KMS-11 (cell line): ENCODE measurements around the gene P4HA3.

Experiments
- H2AFZ ChIP-seq: fragments of 200-600 bp; sonication (generic); 2 replicates; pipeline ENCODE4 v1.6.1; 2016; ENCODE audit warnings: antibody characterized with exemption, mixed run types, low read depth
- H3K27ac ChIP-seq: fragments of 200-600 bp; sonication (generic); 2 replicates; pipeline ENCODE4 v1.6.1; 2016; ENCODE audit warnings: mild to moderate bottlenecking, mixed run types
- H3K27me3 ChIP-seq: fragments of 200-600 bp; sonication (generic); 2 replicates; pipeline ENCODE4 v1.6.1; 2017; ENCODE audit warnings: mild to moderate bottlenecking, low read depth, mixed run types, moderate library complexity; ENCODE audit not compliant: insufficient read depth
- H3K36me3 ChIP-seq: fragments of 200-600 bp; sonication (generic); 2 replicates; pipeline ENCODE4 v1.6.1; 2017; ENCODE audit warnings: mild to moderate bottlenecking, mixed run types; ENCODE audit not compliant: insufficient read depth
- H3K4me1 ChIP-seq: fragments of 200-600 bp; sonication (generic); 2 replicates; pipeline ENCODE4 v1.6.1; 2016; ENCODE audit warnings: mild to moderate bottlenecking, low read depth, mixed run types; ENCODE audit not compliant: poor library complexity, severe bottlenecking
- H3K4me2 ChIP-seq: fragments of 200-600 bp; sonication (generic); 2 replicates; pipeline ENCODE4 v1.7.0; 2016; ENCODE audit warnings: mild to moderate bottlenecking, mixed run types
- H3K4me3 ChIP-seq: fragments of 200-600 bp; sonication (generic); IDR thresholded peaks from 2 replicates; pipeline ENCODE4 v1.6.1; 2017; ENCODE audit warnings: low read depth, low read length, mixed read lengths; ENCODE audit not compliant: insufficient read depth
- H3K79me2 ChIP-seq: fragments of 200-600 bp; sonication (generic); 2 replicates; pipeline ENCODE4 v1.6.1; 2016; ENCODE audit warnings: low read depth, mixed run types; ENCODE audit not compliant: insufficient read depth
- H3K9ac ChIP-seq: fragments of 200-600 bp; sonication (generic); 2 replicates; pipeline ENCODE4 v1.6.1; 2016; ENCODE audit warnings: mild to moderate bottlenecking, mixed run types
- H4K20me1 ChIP-seq: fragments of 200-600 bp; sonication (generic); 2 replicates; pipeline ENCODE4 v1.6.1; 2016; ENCODE audit warnings: mild to moderate bottlenecking, mixed run types; ENCODE audit not compliant: insufficient read depth
- TF ChIP-seq, protein P1 (sequence below): fragments of 200-600 bp; sonication (generic); conservative IDR thresholded peaks from 2 replicates; pipeline ENCODE4 v1.6.1; 2017; ENCODE audit warnings: low read depth, mild to moderate bottlenecking, antibody characterized with exemption, low read length, moderate library complexity, mixed read lengths

P4HA3 gene

DNA sequence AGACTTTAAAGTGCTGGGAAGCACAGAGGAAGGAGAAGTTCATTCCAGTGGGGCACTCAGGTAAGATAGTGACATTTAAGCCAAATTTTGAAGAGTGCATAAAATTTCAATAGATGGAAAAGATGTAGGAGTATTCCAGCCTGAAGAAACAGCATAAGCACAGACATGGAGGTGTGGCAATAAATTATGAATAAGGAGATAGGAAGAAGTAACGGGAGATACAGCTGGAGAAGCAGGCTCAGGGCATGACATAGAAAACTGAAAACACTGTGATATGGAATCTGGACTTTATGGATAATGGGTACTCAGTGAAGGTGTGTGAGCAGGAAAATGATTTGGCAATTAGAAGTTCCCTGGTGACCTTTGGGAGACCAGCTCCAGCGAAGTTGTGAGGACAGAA is 33.3 kb downstream of the P4HA3 start:
- Histone ChIP-seq H3K4me3 (no peak overlapping the region), H3K4me2 (no peak overlapping the region), H3K36me3 (no peaks in the 10 kb centered on the region), H3K27me3 (no peaks in the 10 kb centered on the region), H3K4me1 (no peaks in the 10 kb centered on the region), H4K20me1 (no peaks in the 10 kb centered on the region), H2AFZ (no peak overlapping the region), H3K27ac (no peak overlapping the region), H3K9ac (no peak overlapping the region), H3K79me2 (no peaks in the 10 kb centered on the region)
- TF ChIP-seq, protein P1, sequence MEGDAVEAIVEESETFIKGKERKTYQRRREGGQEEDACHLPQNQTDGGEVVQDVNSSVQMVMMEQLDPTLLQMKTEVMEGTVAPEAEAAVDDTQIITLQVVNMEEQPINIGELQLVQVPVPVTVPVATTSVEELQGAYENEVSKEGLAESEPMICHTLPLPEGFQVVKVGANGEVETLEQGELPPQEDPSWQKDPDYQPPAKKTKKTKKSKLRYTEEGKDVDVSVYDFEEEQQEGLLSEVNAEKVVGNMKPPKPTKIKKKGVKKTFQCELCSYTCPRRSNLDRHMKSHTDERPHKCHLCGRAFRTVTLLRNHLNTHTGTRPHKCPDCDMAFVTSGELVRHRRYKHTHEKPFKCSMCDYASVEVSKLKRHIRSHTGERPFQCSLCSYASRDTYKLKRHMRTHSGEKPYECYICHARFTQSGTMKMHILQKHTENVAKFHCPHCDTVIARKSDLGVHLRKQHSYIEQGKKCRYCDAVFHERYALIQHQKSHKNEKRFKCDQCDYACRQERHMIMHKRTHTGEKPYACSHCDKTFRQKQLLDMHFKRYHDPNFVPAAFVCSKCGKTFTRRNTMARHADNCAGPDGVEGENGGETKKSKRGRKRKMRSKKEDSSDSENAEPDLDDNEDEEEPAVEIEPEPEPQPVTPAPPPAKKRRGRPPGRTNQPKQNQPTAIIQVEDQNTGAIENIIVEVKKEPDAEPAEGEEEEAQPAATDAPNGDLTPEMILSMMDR = no peak

DNA sequence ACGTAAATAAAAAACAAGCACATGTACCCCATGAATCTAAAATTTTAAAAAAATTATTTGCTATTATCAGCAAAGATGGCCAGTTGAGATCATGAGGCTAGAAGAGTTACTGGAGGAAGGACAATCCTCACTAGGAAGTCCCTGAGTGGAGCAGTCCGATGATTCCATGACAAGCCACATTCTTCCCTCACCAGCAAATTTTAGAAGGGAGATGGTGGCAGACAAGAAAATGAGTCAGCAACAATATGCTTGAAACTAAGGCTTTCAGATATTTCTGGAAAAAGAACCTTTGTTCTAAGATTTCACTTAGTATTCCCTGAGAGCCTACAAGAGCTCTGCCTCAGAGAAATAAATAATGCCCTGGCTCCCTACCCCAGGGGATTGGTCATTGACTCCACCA is 34.9 kb downstream of the P4HA3 start:
- TF ChIP-seq, protein P1 = no peak
- Histone ChIP-seq H3K27me3 (no peaks in the 10 kb centered on the region), H3K9ac (no peak overlapping the region), H2AFZ (no peak overlapping the region), H3K4me2 (no peak overlapping the region), H4K20me1 (no peaks in the 10 kb centered on the region), H3K4me3 (no peak overlapping the region), H3K4me1 (no peaks in the 10 kb centered on the region), H3K36me3 (no peaks in the 10 kb centered on the region), H3K27ac (no peak overlapping the region), H3K79me2 (no peaks in the 10 kb centered on the region)

GRCh38 chr11:74272276-74272675 is 39.2 kb downstream of the P4HA3 start:
- no peaks in the 10 kb centered on the region for H3K79me2 ChIP-seq
- H4K20me1 ChIP-seq = no peaks in the 10 kb centered on the region
- no peaks in the 10 kb centered on the region for H3K36me3 ChIP-seq
- TF ChIP-seq, protein P1 = no peak
- H3K4me3 ChIP-seq = no peak overlapping the region
- H3K4me2 ChIP-seq = no peak overlapping the region
- H2AFZ ChIP-seq = no peak overlapping the region
- peaks cover 18% of the 10 kb centered on the region for H3K4me1 ChIP-seq
- H3K27ac ChIP-seq = no peak overlapping the region
- no peaks in the 10 kb centered on the region for H3K27me3 ChIP-seq
- H3K9ac ChIP-seq = no peak overlapping the region

DNA sequence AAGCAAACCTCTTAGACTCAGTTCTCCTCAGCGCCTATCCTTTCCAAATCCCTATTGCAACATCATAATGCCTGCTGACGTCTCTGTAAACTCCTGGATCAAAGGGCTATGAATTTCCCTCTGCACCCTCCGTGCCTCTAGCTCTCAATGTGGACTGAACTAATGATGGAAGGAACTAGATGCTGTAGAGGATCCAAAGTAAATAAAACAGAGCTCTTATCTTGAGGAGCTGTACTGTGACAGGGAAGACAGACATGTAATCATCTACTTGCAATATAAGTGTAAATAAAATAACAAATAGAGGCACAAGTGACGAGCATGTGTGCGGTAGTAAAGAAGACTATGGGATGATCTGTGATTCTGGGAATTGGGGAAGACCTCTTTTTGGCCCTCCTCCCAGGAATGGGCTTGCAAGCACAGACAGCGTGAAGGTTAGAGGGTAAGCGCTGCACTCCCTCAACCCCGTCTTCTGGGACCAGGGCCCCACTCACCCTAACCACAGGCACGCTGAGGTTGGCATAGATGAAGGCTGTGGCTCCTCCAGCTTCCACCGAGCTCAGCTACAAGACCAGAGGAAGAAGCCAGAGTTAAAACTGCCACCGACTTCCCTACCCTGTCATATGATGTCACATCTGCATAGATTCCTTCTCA is 42.2 kb downstream of the P4HA3 start:
- H3K9ac ChIP-seq = no peak overlapping the region
- TF ChIP-seq, protein P1 = no peak
- no peaks in the 10 kb centered on the region for H3K27me3 ChIP-seq
- H3K4me3 ChIP-seq = no peak overlapping the region
- no peak overlapping the region for H3K27ac ChIP-seq
- H3K4me2 ChIP-seq = peak overlapping the region; percentile 35
- no peaks in the 10 kb centered on the region for H4K20me1 ChIP-seq
- no peak overlapping the region for H2AFZ ChIP-seq
- H3K36me3 ChIP-seq = no peaks in the 10 kb centered on the region
- H3K4me1 ChIP-seq = peaks cover 18% of the 10 kb centered on the region
- no peaks in the 10 kb centered on the region for H3K79me2 ChIP-seq
